CD14-positive monocyte (primary cell): ENCODE results near the gene PI4K2A. TPM values are rescaled to one million over a fixed set of nuclear protein-coding genes. Genes with fewer than 3 reads are reported as not detected.
"Not testable (repeated sequence)": the region's sequence is repeated elsewhere in the genome, so short reads cannot be mapped to it uniquely, and the experiment has no call there.

ENCODE experiments used
- DNase-seq, 3 donors: peaks; one replicate each; pipeline ENCODE4 v3.0.0-alpha.2; 2011 to 2022
- H2AFZ ChIP-seq: 2 replicates; pipeline ENCODE4 v1.6.0; 2012; ENCODE audit warnings: mild to moderate bottlenecking, low read depth, low read length, inconsistent platforms; ENCODE audit not compliant: insufficient read depth, poor library complexity, severe bottlenecking
- H3K27ac ChIP-seq, 2 donors: 1 replicate in 1 of 2; 2 replicates in 1 of 2; pipeline ENCODE4 v1.5.1; 2012 to 2013; ENCODE audit warnings: low read length in 2 of 2, control low read depth in 1 of 2, inconsistent platforms in 1 of 2, low read depth in 1 of 2, mild to moderate bottlenecking in 1 of 2
- H3K27me3 ChIP-seq, 2 donors: one replicate each; pipeline versions ENCODE4 v1.6.0 to v1.6.1; 2011 to 2013; ENCODE audit warnings: low read length in 2 of 2; ENCODE audit not compliant: control insufficient read depth in 2 of 2, insufficient read depth in 2 of 2
- H3K36me3 ChIP-seq, 2 donors: replicated peaks in 1 of 2; 1 replicate in 1 of 2; 2 replicates in 1 of 2; pipeline versions ENCODE4 v1.5.1 to v1.6.1; 2012 to 2013; ENCODE audit warnings: low read length in 2 of 2, control low read depth in 1 of 2, inconsistent platforms in 1 of 2, mild to moderate bottlenecking in 1 of 2; ENCODE audit not compliant: insufficient read depth in 2 of 2, control insufficient read depth in 1 of 2
- H3K4me1 ChIP-seq, 2 donors: 1 replicate in 1 of 2; 2 replicates in 1 of 2; pipeline versions ENCODE4 v1.5.1 to v1.6.1; 2012 to 2013; ENCODE audit warnings: low read length in 2 of 2, control low read depth in 1 of 2, inconsistent platforms in 1 of 2, mild to moderate bottlenecking in 1 of 2, moderate library complexity in 1 of 2; ENCODE audit not compliant: insufficient read depth in 2 of 2, control insufficient read depth in 1 of 2
- H3K4me2 ChIP-seq: replicated peaks from 2 replicates; pipeline ENCODE3; 2012; ENCODE audit warnings: low read length, moderate library complexity, mild to moderate bottlenecking; ENCODE audit not compliant: poor library complexity, severe bottlenecking; ENCODE audit errors: extremely low read depth
- H3K4me3 ChIP-seq, 3 experiments: fragments of 200-600 bp in 1 of 3; sonication (generic) in 1 of 3; replicated peaks in 1 of 3; 1 replicate in 2 of 3; 2 replicates in 1 of 3; pipeline ENCODE4 v1.5.1; 2011 to 2013; ENCODE audit warnings: low read length in 3 of 3, mild to moderate bottlenecking in 3 of 3, control low read depth in 2 of 3, low read depth in 2 of 3, inconsistent platforms in 1 of 3, moderate library complexity in 1 of 3
- H3K79me2 ChIP-seq: 2 replicates; pipeline ENCODE4 v1.6.0; 2012; ENCODE audit warnings: mild to moderate bottlenecking, control low read depth, inconsistent platforms, low read length, moderate library complexity; ENCODE audit not compliant: insufficient read depth
- H3K9ac ChIP-seq: 2 replicates; pipeline ENCODE4 v1.6.0; 2017; ENCODE audit warnings: low read length, mild to moderate bottlenecking; ENCODE audit not compliant: insufficient read depth, poor library complexity, severe bottlenecking
- H3K9me3 ChIP-seq, 2 donors: replicated peaks in 1 of 2; 1 replicate in 1 of 2; 2 replicates in 1 of 2; pipeline versions ENCODE4 v1.5.1 to v1.6.1; 2012 to 2013; ENCODE audit warnings: low read length in 2 of 2, control low read depth in 1 of 2; ENCODE audit not compliant: control insufficient read depth in 1 of 2, insufficient read depth in 1 of 2
- H4K20me1 ChIP-seq: 2 replicates; pipeline ENCODE4 v1.6.0; 2012; ENCODE audit warnings: mild to moderate bottlenecking, low read length, control low read depth, moderate library complexity; ENCODE audit not compliant: insufficient read depth
- H3K27ac Mint-ChIP-seq, 7 donors: one replicate each; pipeline ENCODE4 v1.8.0; 2020; ENCODE audit warnings: mild to moderate bottlenecking in 7 of 7, mixed read lengths in 7 of 7, moderate library complexity in 6 of 7, inconsistent platforms in 2 of 7
- H3K27me3 Mint-ChIP-seq, 3 donors: one replicate each; pipeline ENCODE4 v1.8.0; 2021 to 2022; ENCODE audit warnings: low read depth in 3 of 3, mild to moderate bottlenecking in 3 of 3, mixed read lengths in 3 of 3, moderate library complexity in 3 of 3, inconsistent platforms in 1 of 3
- H3K36me3 Mint-ChIP-seq, 2 donors: one replicate each; pipeline ENCODE4 v1.8.0; 2020; ENCODE audit warnings: mixed read lengths in 2 of 2, inconsistent platforms in 1 of 2, mild to moderate bottlenecking in 1 of 2
- H3K4me1 Mint-ChIP-seq: one replicate; pipeline ENCODE4 v1.8.0; 2020; ENCODE audit warnings: mild to moderate bottlenecking, mixed read lengths
- H3K4me3 Mint-ChIP-seq, 2 donors: one replicate each; pipeline ENCODE4 v1.8.0; 2020; ENCODE audit warnings: mild to moderate bottlenecking in 2 of 2, mixed read lengths in 2 of 2, moderate library complexity in 1 of 2
- H3K9me3 Mint-ChIP-seq, 7 donors: one replicate each; pipeline ENCODE4 v1.8.0; 2020 to 2022; ENCODE audit warnings: mixed read lengths in 7 of 7, mild to moderate bottlenecking in 6 of 7, moderate library complexity in 6 of 7, inconsistent platforms in 2 of 7
- CTCF ChIP-seq: fragments of 200-600 bp; IDR thresholded peaks from one replicate; pipeline ENCODE4 v1.8.0; 2022; ENCODE audit warnings: antibody characterized with exemption, mild to moderate bottlenecking
- WGBS: methylation state at CpG from one replicate; pipeline ENCODE4 v1.1.5; 2013; ENCODE audit warnings: missing lambda C conversion rate; ENCODE audit not compliant: insufficient coverage; 5-methylcytosine and 5-hydroxymethylcytosine counted together
- intact Hi-C, 2 donors: fragments of 100-400 bp; cut with micrococcal nuclease; formaldehyde crosslinking; loops; one replicate each; pipeline versions ENCODE4 v1.15.0 to v1.15.1; 2023
- polyA plus RNA-seq, 3 donors: library from polyadenylated mRNA; depleted of rRNA in 1 of 3; unstranded in 2 of 3; stranded (reverse) in 1 of 3; fragments of 300-500 nt in 2 of 3; fragments of >200 nt in 1 of 3; fragmentation: Illumina TruSeq in 2 of 3; gene quantifications; 1 replicate in 2 of 3; 2 replicates in 1 of 3; pipeline ENCODE4 v1.2.3, GENCODE V29; 2012 to 2021

The PI4K2A gene
- polyA plus RNA-seq, 3 donors, result 5.8 to 16.4 (median 6.7) TPM

- Mint-ChIP-seq H3K27me3 (peaks cover 0 to 2% (median 1%) of the 10 kb centered on the region in 3 donors), H3K27ac (peak overlapping the region; percentile 86 to 96 (median 93)), H3K4me3 (peak overlapping the region in 1 of 2 donors; percentile 15), H3K4me1 (peaks cover 43% of the 10 kb centered on the region), H3K9me3 (peaks cover 0 to 3% (median 0%) of the 10 kb centered on the region in 7 donors), H3K36me3 (peaks cover 0 to 2% of the 10 kb centered on the region in 2 donors)
- H3K4me3 ChIP-seq, result no peak overlapping the region
- no peak for TF ChIP-seq CTCF
- intact Hi-C loops, result no loop called here
- H3K9ac ChIP-seq, result peak overlapping the region; percentile 15
- peak overlapping the region; percentile 23 to 81 for H3K27ac ChIP-seq
- H3K36me3 ChIP-seq, result no peaks in the 10 kb centered on the region
- H2AFZ ChIP-seq, result no peak overlapping the region
- H3K4me2 ChIP-seq, result no peak overlapping the region
- H3K9me3 ChIP-seq, result no peaks in the 10 kb centered on the region
- H4K20me1 ChIP-seq, result no peaks in the 10 kb centered on the region
- peaks cover 50 to 60% of the 10 kb centered on the region in 2 donors for H3K4me1 ChIP-seq
- no peaks in the 10 kb centered on the region for H3K79me2 ChIP-seq
- WGBS, result no CpG with 5 or more reads among the region's 3 CpGs
- peak in 2 of 3 donors; percentile 43 to 56 for DNase-seq
- H3K27me3 ChIP-seq, result no peaks in the 10 kb centered on the region
Observed at GRCh38 chr10:97690133-97690532, 49.7 kb downstream of the PI4K2A start.

GRCh38 chr10:97698072-97698655 lies 57.7 kb downstream of the PI4K2A start:
- H3K9me3 Mint-ChIP-seq, H3K4me2 ChIP-seq, H3K36me3 Mint-ChIP-seq, H3K27me3 ChIP-seq, H3K79me2 ChIP-seq, H3K9ac ChIP-seq, H3K9me3 ChIP-seq, DNase-seq, H3K27me3 Mint-ChIP-seq, H3K27ac Mint-ChIP-seq, H4K20me1 ChIP-seq, H3K4me1 Mint-ChIP-seq, intact Hi-C loops, H3K4me3 ChIP-seq, H3K4me1 ChIP-seq, H2AFZ ChIP-seq, H3K27ac ChIP-seq, H3K36me3 ChIP-seq, H3K4me3 Mint-ChIP-seq: not testable (repeated sequence)
- WGBS, result 92% methylated on average over 4 of the region's 11 CpGs
